ENCODE measurements around the gene CRYL1. TPM values are rescaled to one million over a fixed set of nuclear protein-coding genes. Genes with fewer than 3 reads are reported as not detected.

CRYL1 gene
- polyA plus RNA-seq, 1 of the 3 experiments (the other 2 are of a cell fraction) = 34.8 TPM

GRCh38 chr13:20460761-20461160 lies 64.9 kb downstream of the CRYL1 start:
- no peaks in the 10 kb centered on the region for H3K79me2 ChIP-seq (ENCODE audit: insufficient read depth)
- no peak for DNase-seq
- H3K9ac ChIP-seq = no peak overlapping the region
- WGBS (ENCODE audit: low lambda C conversion rate) = 86% methylated on average over 11 of the region's 11 CpGs
- ChIA-PET POLR2A (no interaction called here), CTCF (no interaction called here)
- H3K9me3 ChIP-seq = no peaks in the 10 kb centered on the region
- H3K27me3 ChIP-seq (ENCODE audit: insufficient read depth) = no peaks in the 10 kb centered on the region
- H3F3A ChIP-seq (replicated peaks; ENCODE audit: insufficient read depth) = no peaks in the 10 kb centered on the region
- no peak overlapping the region for H2AFZ ChIP-seq (ENCODE audit: low read depth)
- no peak overlapping the region for H3K27ac ChIP-seq (ENCODE audit: low read depth in 2 of 2, low read length in 1 of 2)
- H3K9me2 ChIP-seq = no peaks in the 10 kb centered on the region
- H3K4me1 ChIP-seq (ENCODE audit: control insufficient read depth in 1 of 2, insufficient read depth in 2 of 2, low read depth in 1 of 2, low read length in 1 of 2) = peaks cover 0 to 6% of the 10 kb centered on the region in 2 experiments; a peak in 1 of 4 replicates
- no peak overlapping the region for H3K4me3 ChIP-seq (ENCODE audit: low read depth in 2 of 2, low read length in 1 of 2)
- H4K20me1 ChIP-seq (ENCODE audit: insufficient read depth) = no peaks in the 10 kb centered on the region
- TF ChIP-seq MXI1 (IDR thresholded peaks at IDR 0.05; ENCODE audit: low read depth, low read length) (no peak), EZH2phosphoT487 (IDR thresholded peaks at IDR 0.05; ENCODE audit: borderline replicate concordance, low read depth) (no peak), USF1 (IDR thresholded peaks at IDR 0.05; ENCODE audit: borderline replicate concordance, low read depth) (no peak), RXRA (IDR thresholded peaks at IDR 0.05; ENCODE audit: borderline replicate concordance, low read depth) (no peak), JUND (IDR thresholded peaks at IDR 0.05) (no peak), NRF1 (IDR thresholded peaks at IDR 0.05; ENCODE audit: low read depth, low read length) (no peak), SIN3A (IDR thresholded peaks at IDR 0.05; ENCODE audit: borderline replicate concordance, low read depth, low read length) (no peak), EP300 (IDR thresholded peaks at IDR 0.05; ENCODE audit: borderline replicate concordance in 1 of 2, low read depth in 1 of 2, low read length in 1 of 2) (no peak), REST (IDR thresholded peaks at IDR 0.05; ENCODE audit: low read depth, low read length) (no peak), GATA2 (CRISPR knock-in tag; IDR thresholded peaks at IDR 0.05) (no peak)
- TF ChIP-seq, protein P1, sequence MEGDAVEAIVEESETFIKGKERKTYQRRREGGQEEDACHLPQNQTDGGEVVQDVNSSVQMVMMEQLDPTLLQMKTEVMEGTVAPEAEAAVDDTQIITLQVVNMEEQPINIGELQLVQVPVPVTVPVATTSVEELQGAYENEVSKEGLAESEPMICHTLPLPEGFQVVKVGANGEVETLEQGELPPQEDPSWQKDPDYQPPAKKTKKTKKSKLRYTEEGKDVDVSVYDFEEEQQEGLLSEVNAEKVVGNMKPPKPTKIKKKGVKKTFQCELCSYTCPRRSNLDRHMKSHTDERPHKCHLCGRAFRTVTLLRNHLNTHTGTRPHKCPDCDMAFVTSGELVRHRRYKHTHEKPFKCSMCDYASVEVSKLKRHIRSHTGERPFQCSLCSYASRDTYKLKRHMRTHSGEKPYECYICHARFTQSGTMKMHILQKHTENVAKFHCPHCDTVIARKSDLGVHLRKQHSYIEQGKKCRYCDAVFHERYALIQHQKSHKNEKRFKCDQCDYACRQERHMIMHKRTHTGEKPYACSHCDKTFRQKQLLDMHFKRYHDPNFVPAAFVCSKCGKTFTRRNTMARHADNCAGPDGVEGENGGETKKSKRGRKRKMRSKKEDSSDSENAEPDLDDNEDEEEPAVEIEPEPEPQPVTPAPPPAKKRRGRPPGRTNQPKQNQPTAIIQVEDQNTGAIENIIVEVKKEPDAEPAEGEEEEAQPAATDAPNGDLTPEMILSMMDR (IDR thresholded peaks at IDR 0.05) = no peak
- no peaks in the 10 kb centered on the region for H3K36me3 ChIP-seq (replicated peaks in 1 of 2; ENCODE audit: control insufficient read depth in 1 of 2, insufficient read depth in 2 of 2, low read length in 1 of 2)
- H3K4me2 ChIP-seq = no peak overlapping the region

- CTCF ChIA-PET = no interaction called here
- H4K20me1 ChIP-seq (ENCODE audit: insufficient read depth) = no peaks in the 10 kb centered on the region
- TF ChIP-seq MEF2A (IDR thresholded peaks at IDR 0.05; ENCODE audit: borderline replicate concordance, low read depth) = no peak
- TF ChIP-seq GABPA (IDR thresholded peaks at IDR 0.05; ENCODE audit: low read depth) = no peak
- TF ChIP-seq, protein P2, sequence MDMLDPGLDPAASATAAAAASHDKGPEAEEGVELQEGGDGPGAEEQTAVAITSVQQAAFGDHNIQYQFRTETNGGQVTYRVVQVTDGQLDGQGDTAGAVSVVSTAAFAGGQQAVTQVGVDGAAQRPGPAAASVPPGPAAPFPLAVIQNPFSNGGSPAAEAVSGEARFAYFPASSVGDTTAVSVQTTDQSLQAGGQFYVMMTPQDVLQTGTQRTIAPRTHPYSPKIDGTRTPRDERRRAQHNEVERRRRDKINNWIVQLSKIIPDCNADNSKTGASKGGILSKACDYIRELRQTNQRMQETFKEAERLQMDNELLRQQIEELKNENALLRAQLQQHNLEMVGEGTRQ (IDR thresholded peaks at IDR 0.05; ENCODE audit: borderline replicate concordance, low read depth, low read length) = no peak
- no peak for TF ChIP-seq USF1 (IDR thresholded peaks at IDR 0.05; ENCODE audit: borderline replicate concordance, low read depth)
- no peak for TF ChIP-seq SMC3 (IDR thresholded peaks at IDR 0.05; ENCODE audit: low read depth, low read length)
- TF ChIP-seq NRF1 (IDR thresholded peaks at IDR 0.05; ENCODE audit: low read depth, low read length) = no peak
- TF ChIP-seq, protein P3, sequence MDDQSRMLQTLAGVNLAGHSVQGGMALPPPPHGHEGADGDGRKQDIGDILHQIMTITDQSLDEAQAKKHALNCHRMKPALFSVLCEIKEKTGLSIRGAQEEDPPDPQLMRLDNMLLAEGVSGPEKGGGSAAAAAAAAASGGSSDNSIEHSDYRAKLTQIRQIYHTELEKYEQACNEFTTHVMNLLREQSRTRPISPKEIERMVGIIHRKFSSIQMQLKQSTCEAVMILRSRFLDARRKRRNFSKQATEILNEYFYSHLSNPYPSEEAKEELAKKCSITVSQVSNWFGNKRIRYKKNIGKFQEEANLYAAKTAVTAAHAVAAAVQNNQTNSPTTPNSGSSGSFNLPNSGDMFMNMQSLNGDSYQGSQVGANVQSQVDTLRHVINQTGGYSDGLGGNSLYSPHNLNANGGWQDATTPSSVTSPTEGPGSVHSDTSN (IDR thresholded peaks at IDR 0.05) = no peak
- no peak for TF ChIP-seq RFX5 (IDR thresholded peaks at IDR 0.05; ENCODE audit: low read length)
These were observed 68.0 kb downstream of the CRYL1 start for GRCh38 chr13:20457670-20458069.

More at GRCh38 chr13:20457670-20458069, 68.0 kb downstream of the CRYL1 start:
- POLR2A ChIA-PET = no interaction called here
- DNase-seq = no peak
- no peaks in the 10 kb centered on the region for H3K27me3 ChIP-seq (ENCODE audit: insufficient read depth)
- WGBS (ENCODE audit: low lambda C conversion rate) = 57% methylated on average over 6 of the region's 6 CpGs
- no peak overlapping the region for H3K4me2 ChIP-seq
- H3K9ac ChIP-seq = no peak overlapping the region
- no peaks in the 10 kb centered on the region for H3K79me2 ChIP-seq (ENCODE audit: insufficient read depth)
- peaks cover 0 to 6% of the 10 kb centered on the region in 2 experiments; a peak in 1 of 4 replicates for H3K4me1 ChIP-seq (ENCODE audit: control insufficient read depth in 1 of 2, insufficient read depth in 2 of 2, low read depth in 1 of 2, low read length in 1 of 2)
- no peak overlapping the region for H2AFZ ChIP-seq (ENCODE audit: low read depth)
- H3K27ac ChIP-seq (ENCODE audit: low read depth in 2 of 2, low read length in 1 of 2) = no peak overlapping the region
- no peaks in the 10 kb centered on the region for H3F3A ChIP-seq (replicated peaks; ENCODE audit: insufficient read depth)
- H3K36me3 ChIP-seq (replicated peaks in 1 of 2; ENCODE audit: control insufficient read depth in 1 of 2, insufficient read depth in 2 of 2, low read length in 1 of 2) = no peaks in the 10 kb centered on the region
- no peak overlapping the region for H3K4me3 ChIP-seq (ENCODE audit: low read depth in 2 of 2, low read length in 1 of 2)
- no peaks in the 10 kb centered on the region for H3K9me2 ChIP-seq
- no peaks in the 10 kb centered on the region for H3K9me3 ChIP-seq

Measured in SK-N-SH (cell line).